Measurements from ENCODE around the gene PLXNA2. TPM values are rescaled to one million over a fixed set of nuclear protein-coding genes. Genes with fewer than 3 reads are reported as not detected.

PLXNA2 gene
- total RNA-seq, 1 experiment from 2014 or later: 0.89 TPM

GRCh38 chr1:208212893-208213292 is 31.3 kb downstream of the PLXNA2 start:
- no peak overlapping the region for H3K9ac ChIP-seq (ENCODE audit: low read length)
- TF ChIP-seq CEBPB (IDR thresholded peaks at IDR 0.05; ENCODE audit: low read depth) (no peak), JUND (IDR thresholded peaks at IDR 0.05) (no peak), FOSL1 (IDR thresholded peaks at IDR 0.05; ENCODE audit: low read depth) (no peak), SIN3A (IDR thresholded peaks at IDR 0.05; ENCODE audit: low read depth) (no peak), ZBTB33 (IDR thresholded peaks at IDR 0.05; ENCODE audit: extremely low read depth, insufficient replicate concordance, low read length) (no peak)
- no peak overlapping the region for H2AFZ ChIP-seq (ENCODE audit: low read depth, low read length, poor library complexity, severe bottlenecking)
- H3K27ac ChIP-seq (ENCODE audit: low read depth, low read length): no peak overlapping the region
- H3K9me2 ChIP-seq (ENCODE audit: insufficient read depth): no peaks in the 10 kb centered on the region
- H3K79me2 ChIP-seq (ENCODE audit: insufficient read depth, low read length): no peaks in the 10 kb centered on the region
- H3K4me1 ChIP-seq (ENCODE audit: control insufficient read depth in 1 of 2, insufficient read depth in 2 of 2, low read length in 2 of 2): no peaks in the 10 kb centered on the region
- POLR2A ChIA-PET: no interaction called here
- no peak overlapping the region for H3K4me3 ChIP-seq (replicated peaks in 1 of 2; ENCODE audit: low read depth in 1 of 2, low read length in 2 of 2)
- 0 out of 2 replicates have a peak, but pooled peaks cover 9% of the 10 kb centered on the region for H3K27me3 ChIP-seq (ENCODE audit: insufficient read depth, low read length)
- H4K20me1 ChIP-seq (ENCODE audit: insufficient read depth): no peaks in the 10 kb centered on the region
- DNase-seq (ENCODE audit: low read depth, low spot score) (no peak), ATAC-seq (no peak)
- H3K9me3 ChIP-seq (ENCODE audit: control insufficient read depth in 1 of 2, insufficient read depth in 1 of 2, low read depth in 1 of 2, low read length in 2 of 2): no peaks in the 10 kb centered on the region
- H3K4me2 ChIP-seq (ENCODE audit: low read length): no peak overlapping the region
- CTCF ChIA-PET: no interaction called here
- H3K36me3 ChIP-seq (ENCODE audit: control insufficient read depth in 1 of 2, insufficient read depth in 2 of 2, low read length in 2 of 2): no peaks in the 10 kb centered on the region
- intact Hi-C loops (cut with micrococcal nuclease): no loop called here
- no TSS peak for BruUV-seq (replicated peaks)
- RAD21 ChIA-PET (ENCODE audit: low non-redundant PET in 1 of 2, low total read pairs in 2 of 2, uncharacterized antibody in 2 of 2, unreplicated experiment in 2 of 2): no interaction called here

GRCh38 chr1:208211921-208212843 is 32.0 kb downstream of the PLXNA2 start:
- Histone ChIP-seq H3K9ac (ENCODE audit: low read length) (no peak overlapping the region), H2AFZ (ENCODE audit: low read depth, low read length, poor library complexity, severe bottlenecking) (no peak overlapping the region), H3K79me2 (ENCODE audit: insufficient read depth, low read length) (no peaks in the 10 kb centered on the region), H3K9me2 (ENCODE audit: insufficient read depth) (no peaks in the 10 kb centered on the region), H3K36me3 (ENCODE audit: control insufficient read depth in 1 of 2, insufficient read depth in 2 of 2, low read length in 2 of 2) (no peaks in the 10 kb centered on the region), H3K4me3 (replicated peaks in 1 of 2; ENCODE audit: low read depth in 1 of 2, low read length in 2 of 2) (no peak overlapping the region), H3K27me3 (ENCODE audit: insufficient read depth, low read length) (0 out of 2 replicates have a peak, but pooled peaks cover 9% of the 10 kb centered on the region), H3K27ac (ENCODE audit: low read depth, low read length) (no peak overlapping the region), H4K20me1 (ENCODE audit: insufficient read depth) (no peaks in the 10 kb centered on the region), H3K9me3 (ENCODE audit: control insufficient read depth in 1 of 2, insufficient read depth in 1 of 2, low read depth in 1 of 2, low read length in 2 of 2) (no peaks in the 10 kb centered on the region), H3K4me1 (ENCODE audit: control insufficient read depth in 1 of 2, insufficient read depth in 2 of 2, low read length in 2 of 2) (no peaks in the 10 kb centered on the region), H3K4me2 (ENCODE audit: low read length) (no peak overlapping the region)
- ChIA-PET CTCF (no interaction called here), POLR2A (no interaction called here), RAD21 (ENCODE audit: low non-redundant PET in 1 of 2, low total read pairs in 2 of 2, uncharacterized antibody in 2 of 2, unreplicated experiment in 2 of 2) (no interaction called here)
- DNase-seq (ENCODE audit: low read depth, low spot score) (no peak), ATAC-seq (no peak)
- no TSS peak for BruUV-seq (replicated peaks)
- intact Hi-C loops (cut with micrococcal nuclease): no loop called here
- TF ChIP-seq JUND (IDR thresholded peaks at IDR 0.05): no peak
- no peak for TF ChIP-seq FOSL1 (IDR thresholded peaks at IDR 0.05; ENCODE audit: low read depth)
- no peak for TF ChIP-seq SP1 (IDR thresholded peaks at IDR 0.05; ENCODE audit: low read depth)
- TF ChIP-seq YY1 (IDR thresholded peaks at IDR 0.05; ENCODE audit: extremely low read depth, insufficient replicate concordance, low read depth, low read length): no peak
- no peak for TF ChIP-seq EZH2 (IDR thresholded peaks at IDR 0.05)
- TF ChIP-seq ZBTB33 (IDR thresholded peaks at IDR 0.05; ENCODE audit: extremely low read depth, insufficient replicate concordance, low read length): no peak
- no peak for TF ChIP-seq SRF (IDR thresholded peaks at IDR 0.05; ENCODE audit: low read depth)
- no peak for TF ChIP-seq REST (IDR thresholded peaks at IDR 0.05; ENCODE audit: low read depth)

Data from HCT116 (cell line).